Mesenchymal stem cell (in vitro differentiated cells and primary cell): ENCODE results near the gene CFAP74.

Experiments
- DNase-seq: peaks from one replicate; pipeline ENCODE4 v3.0.0-alpha.2; 2013
- H2AFZ ChIP-seq: one replicate; pipeline ENCODE4 v1.6.1; 2013; ENCODE audit warnings: low read depth, mild to moderate bottlenecking, control low read depth, inconsistent platforms, low read length, moderate library complexity
- H2AK5ac ChIP-seq: 2 replicates; pipeline ENCODE4 v1.6.1; 2013; ENCODE audit warnings: low read length, moderate library complexity, mild to moderate bottlenecking, inconsistent platforms; ENCODE audit not compliant: severe bottlenecking
- H2BK120ac ChIP-seq: one replicate; pipeline ENCODE4 v1.6.1; 2013; ENCODE audit warnings: low read depth, mild to moderate bottlenecking, inconsistent platforms, low read length, moderate library complexity
- H2BK12ac ChIP-seq, 2 experiments: one replicate each; pipeline ENCODE4 v1.6.1; 2013; ENCODE audit warnings: inconsistent platforms in 2 of 2, low read length in 2 of 2, mild to moderate bottlenecking in 2 of 2, moderate library complexity in 2 of 2, control low read depth in 1 of 2
- H2BK15ac ChIP-seq: one replicate; pipeline ENCODE4 v1.6.1; 2013; ENCODE audit warnings: mild to moderate bottlenecking, low read depth, inconsistent platforms; ENCODE audit not compliant: poor library complexity, severe bottlenecking
- H2BK5ac ChIP-seq: 2 replicates; pipeline ENCODE4 v1.6.1; 2013; ENCODE audit warnings: low read depth, mild to moderate bottlenecking, low read length, control low read depth, inconsistent platforms; ENCODE audit not compliant: poor library complexity, severe bottlenecking
- H3K14ac ChIP-seq, 2 experiments: one replicate each; pipeline ENCODE4 v1.6.1; 2013; ENCODE audit warnings: inconsistent platforms in 2 of 2, low read length in 2 of 2, control low read depth in 1 of 2, mild to moderate bottlenecking in 1 of 2, moderate library complexity in 1 of 2
- H3K18ac ChIP-seq, 2 experiments: one replicate each; pipeline ENCODE4 v1.6.1; 2013; ENCODE audit warnings: inconsistent platforms in 2 of 2, low read length in 2 of 2, control low read depth in 1 of 2, low read depth in 1 of 2, mild to moderate bottlenecking in 1 of 2
- H3K23ac ChIP-seq, 2 experiments: one replicate each; pipeline ENCODE4 v1.6.1; 2013; ENCODE audit warnings: inconsistent platforms in 2 of 2, low read length in 2 of 2, mild to moderate bottlenecking in 2 of 2, moderate library complexity in 2 of 2, control low read depth in 1 of 2
- H3K27ac ChIP-seq: 2 replicates; pipeline ENCODE4 v1.5.1; 2013; ENCODE audit warnings: mild to moderate bottlenecking, moderate library complexity, low read length, control low read depth, inconsistent platforms; ENCODE audit not compliant: poor library complexity, severe bottlenecking
- H3K27me3 ChIP-seq, 2 experiments: 2 replicates each; pipeline versions ENCODE4 v1.6.1 to v1.7.0; 2013; ENCODE audit warnings: low read length in 2 of 2, mild to moderate bottlenecking in 2 of 2, moderate library complexity in 2 of 2, control low read depth in 1 of 2, inconsistent platforms in 1 of 2; ENCODE audit not compliant: control insufficient read depth in 1 of 2, insufficient read depth in 1 of 2
- H3K36me3 ChIP-seq, 2 experiments: 2 replicates each; pipeline versions ENCODE4 v1.6.1 to v1.7.0; 2013; ENCODE audit warnings: low read length in 2 of 2, control low read depth in 1 of 2, inconsistent platforms in 1 of 2, low read depth in 1 of 2, mild to moderate bottlenecking in 1 of 2; ENCODE audit not compliant: insufficient read depth in 2 of 2, control insufficient read depth in 1 of 2
- H3K4ac ChIP-seq, 2 experiments: one replicate each; pipeline ENCODE4 v1.6.1; 2013; ENCODE audit warnings: inconsistent platforms in 2 of 2, low read length in 2 of 2, mild to moderate bottlenecking in 2 of 2, moderate library complexity in 2 of 2, control low read depth in 1 of 2, low read depth in 1 of 2
- H3K4me1 ChIP-seq: 2 replicates; pipeline ENCODE4 v1.6.1; 2013; ENCODE audit warnings: low read depth, low read length, control low read depth; ENCODE audit not compliant: control insufficient read depth, insufficient read depth
- H3K4me2 ChIP-seq: 2 replicates; pipeline ENCODE4 v1.6.1; 2013; ENCODE audit warnings: low read length, mild to moderate bottlenecking, inconsistent platforms; ENCODE audit not compliant: poor library complexity, severe bottlenecking
- H3K4me3 ChIP-seq, 2 experiments: 2 replicates each; pipeline versions ENCODE4 v1.5.1 to v1.7.0; 2013; ENCODE audit warnings: low read length in 2 of 2, mild to moderate bottlenecking in 2 of 2, control low read depth in 1 of 2, low read depth in 1 of 2; ENCODE audit not compliant: insufficient read depth in 1 of 2
- H3K79me1 ChIP-seq: replicated peaks from 2 replicates; pipeline ENCODE4 v1.6.1; 2013; ENCODE audit warnings: mild to moderate bottlenecking, control low read depth, low read length, inconsistent platforms; ENCODE audit not compliant: poor library complexity, severe bottlenecking
- H3K9ac ChIP-seq: 2 replicates; pipeline ENCODE4 v1.7.0; 2013; ENCODE audit warnings: mild to moderate bottlenecking, low read length, moderate library complexity
- H3K9me3 ChIP-seq: 2 replicates; pipeline ENCODE4 v1.7.0; 2013; ENCODE audit warnings: mild to moderate bottlenecking, low read length; ENCODE audit not compliant: control insufficient read depth
- H4K8ac ChIP-seq: one replicate; pipeline ENCODE4 v1.6.1; 2013; ENCODE audit warnings: inconsistent platforms, mild to moderate bottlenecking, low read length, moderate library complexity
- H4K91ac ChIP-seq: one replicate; pipeline ENCODE4 v1.6.1; 2013; ENCODE audit warnings: mild to moderate bottlenecking, low read length, inconsistent platforms
- WGBS: methylation state at CpG from one replicate; pipeline ENCODE4 v1.1.7; 2013; ENCODE audit warnings: mixed read lengths; 5-methylcytosine and 5-hydroxymethylcytosine counted together

Gene CFAP74

GRCh38 chr1:2016123-2016522, 12.5 kb upstream of the CFAP74 start:
- Histone ChIP-seq H2BK120ac (no peak overlapping the region), H3K79me1 (no peaks in the 10 kb centered on the region), H3K14ac (no peak overlapping the region), H3K18ac (no peak overlapping the region), H2AFZ (no peak overlapping the region), H2AK5ac (no peak overlapping the region), H3K4me1 (peaks cover 3% of the 10 kb centered on the region), H2BK15ac (no peak overlapping the region), H2BK5ac (no peak overlapping the region), H3K27ac (no peak overlapping the region), H3K9ac (no peak overlapping the region), H3K27me3 (peaks cover 68 to 82% of the 10 kb centered on the region in 2 experiments), H3K23ac (no peak overlapping the region), H3K4me3 (no peak overlapping the region), H3K9me3 (no peaks in the 10 kb centered on the region), H3K4ac (no peak overlapping the region), H3K36me3 (no peaks in the 10 kb centered on the region), H2BK12ac (no peak overlapping the region), H4K91ac (no peak overlapping the region), H3K4me2 (no peak overlapping the region), H4K8ac (no peak overlapping the region)
- DNase-seq: no peak
- 87% methylated on average over 8 of the region's 9 CpGs for WGBS

- Histone ChIP-seq H3K4me1 (peaks cover 3% of the 10 kb centered on the region), H2BK120ac (no peak overlapping the region), H3K23ac (no peak overlapping the region), H3K18ac (no peak overlapping the region), H4K91ac (no peak overlapping the region), H2AK5ac (no peak overlapping the region), H3K14ac (no peak overlapping the region), H2BK5ac (no peak overlapping the region), H3K9ac (no peak overlapping the region), H2AFZ (no peak overlapping the region), H3K9me3 (no peaks in the 10 kb centered on the region), H3K27ac (no peak overlapping the region), H3K79me1 (no peaks in the 10 kb centered on the region), H2BK12ac (no peak overlapping the region), H3K36me3 (no peaks in the 10 kb centered on the region), H3K4me3 (no peak overlapping the region), H3K4ac (no peak overlapping the region), H4K8ac (no peak overlapping the region), H2BK15ac (no peak overlapping the region), H3K4me2 (no peak overlapping the region), H3K27me3 (peaks cover 65 to 80% of the 10 kb centered on the region in 2 experiments)
- WGBS: 78% methylated on average over 34 of the region's 34 CpGs
- no peak for DNase-seq
Measured at GRCh38 chr1:2014741-2015735, 11.5 kb upstream of the CFAP74 start.

GRCh38 chr1:2014181-2014580, 10.6 kb upstream of the CFAP74 start:
- Histone ChIP-seq H2AK5ac (no peak overlapping the region), H2AFZ (no peak overlapping the region), H2BK120ac (no peak overlapping the region), H3K79me1 (no peaks in the 10 kb centered on the region), H3K27ac (no peak overlapping the region), H3K27me3 (peaks cover 69 to 81% of the 10 kb centered on the region in 2 experiments), H4K91ac (no peak overlapping the region), H3K9ac (no peak overlapping the region), H3K36me3 (no peaks in the 10 kb centered on the region), H2BK15ac (no peak overlapping the region), H3K9me3 (no peaks in the 10 kb centered on the region), H2BK5ac (no peak overlapping the region), H4K8ac (no peak overlapping the region), H3K4me1 (no peaks in the 10 kb centered on the region), H3K4me2 (no peak overlapping the region), H3K18ac (no peak overlapping the region), H2BK12ac (no peak overlapping the region), H3K14ac (no peak overlapping the region), H3K4me3 (no peak overlapping the region), H3K23ac (no peak overlapping the region), H3K4ac (no peak overlapping the region)
- WGBS: 88% methylated on average over 15 of the region's 15 CpGs
- no peak for DNase-seq

- Histone ChIP-seq H2BK120ac (no peak overlapping the region), H3K4me2 (no peak overlapping the region), H2BK5ac (no peak overlapping the region), H4K8ac (no peak overlapping the region), H3K4ac (no peak overlapping the region), H2AK5ac (no peak overlapping the region), H3K36me3 (no peaks in the 10 kb centered on the region), H3K9me3 (no peaks in the 10 kb centered on the region), H3K4me3 (no peak overlapping the region), H3K18ac (no peak overlapping the region), H3K9ac (no peak overlapping the region), H3K14ac (no peak overlapping the region), H2AFZ (no peak overlapping the region), H3K4me1 (no peaks in the 10 kb centered on the region), H2BK12ac (no peak overlapping the region), H3K27ac (no peak overlapping the region), H4K91ac (peak overlapping the region; percentile 6), H3K79me1 (no peaks in the 10 kb centered on the region), H2BK15ac (no peak overlapping the region), H3K27me3 (peaks cover 48 to 64% of the 10 kb centered on the region in 2 experiments), H3K23ac (no peak overlapping the region)
- DNase-seq: no peak
- 88% methylated on average over 27 of the region's 27 CpGs for WGBS
Measured at GRCh38 chr1:2009101-2010053, 5.8 kb upstream of the CFAP74 start.
